Left forelimb (tissue), 1 donor: ENCODE data around the gene PCDHAC1.
"Not testable (repeated sequence)": the region's sequence is repeated elsewhere in the genome, so short reads cannot be mapped to it uniquely, and the experiment has no call there.

Experiments used
- DNase-seq: peaks from one replicate; pipeline ENCODE4 v3.0.0-alpha.2; 2018; ENCODE audit warnings: low spot score

The PCDHAC1 gene, protein sequence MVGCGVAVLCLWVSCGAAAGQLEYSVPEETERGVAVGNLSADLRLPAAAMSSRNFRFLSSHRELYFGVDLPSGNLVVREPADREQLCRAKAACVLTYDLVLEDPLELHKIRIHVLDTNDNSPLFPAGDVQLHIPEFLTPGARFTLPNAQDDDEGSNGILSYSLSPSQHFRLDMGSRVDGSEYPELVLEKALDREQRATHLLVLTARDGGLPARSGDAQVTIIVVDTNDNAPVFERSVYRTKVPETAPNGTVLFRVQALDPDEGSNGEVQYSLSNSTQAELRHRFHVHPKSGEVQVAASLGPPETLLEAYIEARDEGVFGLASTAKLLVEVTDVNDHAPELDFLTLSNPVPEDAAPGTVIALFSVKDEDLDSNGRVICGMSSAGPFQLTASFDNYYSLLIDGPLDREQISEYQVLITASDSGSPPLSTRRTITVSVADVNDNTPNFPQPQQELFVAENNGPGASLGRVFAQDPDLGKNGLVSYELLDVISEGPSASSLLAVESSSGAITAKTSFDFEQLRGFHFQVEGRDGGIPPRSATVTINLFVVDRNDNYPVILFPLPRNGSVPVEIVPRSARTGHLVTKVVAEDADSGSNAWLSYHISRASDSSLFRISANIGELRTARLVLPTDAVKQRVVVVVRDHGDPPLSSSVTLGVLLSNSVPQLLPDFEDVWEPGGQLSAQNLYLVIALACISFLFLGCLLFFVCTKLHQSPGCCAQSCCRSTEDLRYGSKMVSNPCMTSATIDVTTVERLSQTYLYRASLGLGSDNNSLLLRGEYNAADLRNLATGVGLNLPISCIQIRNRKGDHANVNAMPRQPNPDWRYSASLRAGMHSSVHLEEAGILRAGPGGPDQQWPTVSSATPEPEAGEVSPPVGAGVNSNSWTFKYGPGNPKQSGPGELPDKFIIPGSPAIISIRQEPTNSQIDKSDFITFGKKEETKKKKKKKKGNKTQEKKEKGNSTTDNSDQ

DNA sequence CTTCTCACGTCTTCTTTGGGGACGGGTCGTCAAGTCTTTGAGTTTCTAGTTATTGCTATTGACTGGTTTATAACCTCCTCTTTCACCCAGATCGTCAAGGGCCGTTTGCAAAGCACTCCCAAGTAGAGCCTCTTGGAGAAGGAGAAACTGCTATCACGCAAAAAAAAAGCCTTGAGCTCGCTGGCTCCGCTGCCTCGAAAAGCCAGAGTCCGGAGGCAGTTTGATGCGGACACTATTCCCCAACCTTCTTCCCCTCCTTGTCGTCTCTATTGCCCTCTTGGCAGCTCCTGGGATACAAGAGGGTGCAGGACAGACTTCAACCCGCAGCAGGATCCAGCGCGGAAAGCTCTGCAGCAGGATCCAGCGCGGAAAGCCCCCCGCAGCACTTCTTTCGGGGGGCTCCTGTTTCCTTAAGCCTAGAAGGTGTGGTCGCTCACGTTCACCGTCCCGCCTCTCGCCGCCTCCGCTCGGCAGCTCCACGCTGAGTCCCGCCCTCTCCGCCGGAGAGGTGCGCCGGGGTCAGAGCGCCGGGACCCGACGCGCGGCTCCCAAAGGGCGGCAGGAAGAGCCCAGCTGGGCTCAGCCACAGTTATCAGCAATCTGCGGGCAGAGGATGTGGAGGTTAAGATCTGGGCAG is at the start of gene PCDHAC1:
PCDHAC1 (plus strand) TSS at position 494 of the 637 bp plus-strand sequence. CDS start 594 bp downstream, outside the sequence.
- DNase-seq = no peak

DNA sequence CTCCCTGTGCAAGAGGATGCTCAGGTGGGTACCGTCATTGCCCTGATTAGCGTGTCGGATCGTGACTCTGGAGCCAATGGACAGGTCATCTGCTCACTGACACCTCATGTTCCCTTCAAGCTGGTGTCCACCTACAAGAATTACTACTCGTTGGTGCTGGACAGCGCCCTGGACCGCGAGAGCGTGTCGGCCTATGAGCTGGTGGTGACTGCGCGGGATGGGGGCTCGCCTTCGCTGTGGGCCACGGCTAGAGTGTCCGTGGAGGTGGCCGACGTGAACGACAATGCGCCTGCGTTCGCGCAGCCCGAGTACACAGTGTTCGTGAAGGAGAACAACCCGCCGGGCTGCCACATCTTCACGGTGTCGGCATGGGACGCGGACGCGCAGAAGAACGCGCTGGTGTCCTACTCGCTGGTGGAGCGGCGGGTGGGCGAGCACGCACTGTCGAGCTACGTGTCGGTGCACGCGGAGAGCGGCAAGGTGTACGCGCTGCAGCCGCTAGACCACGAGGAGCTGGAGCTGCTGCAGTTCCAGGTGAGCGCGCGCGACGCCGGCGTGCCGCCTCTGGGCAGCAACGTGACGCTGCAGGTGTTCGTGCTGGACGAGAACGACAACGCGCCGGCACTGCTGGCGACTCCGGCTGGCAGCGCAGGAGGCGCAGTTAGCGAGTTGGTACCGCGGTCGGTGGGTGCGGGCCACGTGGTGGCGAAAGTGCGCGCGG is 49.4 kb upstream of the PCDHAC1 start:
- DNase-seq = not testable (repeated sequence)

DNA sequence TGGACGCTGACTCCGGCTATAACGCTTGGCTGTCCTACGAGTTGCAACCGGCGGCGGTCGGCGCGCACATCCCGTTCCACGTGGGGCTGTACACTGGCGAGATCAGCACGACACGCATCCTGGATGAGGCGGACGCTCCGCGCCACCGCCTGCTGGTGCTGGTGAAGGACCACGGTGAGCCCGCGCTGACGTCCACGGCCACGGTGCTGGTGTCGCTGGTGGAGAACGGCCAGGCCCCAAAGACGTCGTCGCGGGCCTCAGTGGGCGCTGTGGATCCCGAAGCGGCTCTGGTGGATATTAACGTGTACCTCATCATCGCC is 48.9 kb upstream of the PCDHAC1 start:
- no peak for DNase-seq

DNA sequence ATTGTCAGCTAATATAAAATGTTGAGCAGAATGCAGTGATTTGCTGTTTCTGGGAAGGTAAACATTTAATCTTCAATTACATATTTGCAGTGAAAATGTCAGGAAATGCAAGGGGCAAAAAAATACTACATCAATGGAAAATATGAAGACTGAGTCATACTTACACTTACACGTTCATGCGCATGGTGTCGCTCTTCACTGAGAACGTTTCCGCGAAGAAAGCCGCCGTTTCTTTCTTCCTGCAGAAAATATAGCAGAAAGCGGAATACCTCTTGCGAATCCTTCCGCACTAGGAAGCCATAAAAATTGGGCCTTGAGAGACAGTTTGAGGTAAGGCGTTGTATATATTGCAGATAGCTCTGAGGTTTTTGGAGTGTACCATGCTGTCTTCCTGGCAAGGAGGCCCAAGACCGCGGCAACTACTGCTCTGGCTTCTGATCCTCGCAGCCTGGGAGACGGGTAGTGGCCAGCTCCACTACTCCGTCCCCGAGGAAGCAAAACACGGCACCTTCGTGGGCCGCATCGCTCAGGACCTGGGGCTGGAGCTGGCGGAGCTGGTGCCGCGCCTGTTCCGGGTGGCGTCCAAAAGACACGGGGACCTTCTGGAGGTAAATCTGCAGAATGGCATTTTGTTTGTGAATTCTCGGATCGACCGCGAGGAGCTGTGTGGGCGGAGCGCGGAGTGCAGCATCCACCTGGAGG is 44.1 kb upstream of the PCDHAC1 start, which contains the start of gene PCDHA13:
PCDHA13 (plus strand) TSS at position 236 of the 702 bp plus-strand sequence; CDS start at position 381, 145 bp downstream.
- no peak for DNase-seq

DNA sequence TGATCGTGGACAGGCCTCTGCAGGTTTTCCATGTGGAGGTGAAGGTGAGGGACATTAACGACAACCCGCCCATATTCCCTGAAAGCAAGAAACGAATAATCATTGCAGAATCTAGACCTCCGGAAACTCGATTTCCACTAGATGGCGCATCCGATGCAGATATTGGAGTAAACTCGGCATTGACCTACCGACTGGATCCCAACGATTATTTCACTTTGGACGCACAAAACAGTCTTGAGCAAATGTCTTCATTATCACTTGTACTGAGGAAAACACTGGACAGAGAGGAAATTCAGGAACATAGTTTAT is 43.6 kb upstream of the PCDHAC1 start:
- DNase-seq = no peak

DNA sequence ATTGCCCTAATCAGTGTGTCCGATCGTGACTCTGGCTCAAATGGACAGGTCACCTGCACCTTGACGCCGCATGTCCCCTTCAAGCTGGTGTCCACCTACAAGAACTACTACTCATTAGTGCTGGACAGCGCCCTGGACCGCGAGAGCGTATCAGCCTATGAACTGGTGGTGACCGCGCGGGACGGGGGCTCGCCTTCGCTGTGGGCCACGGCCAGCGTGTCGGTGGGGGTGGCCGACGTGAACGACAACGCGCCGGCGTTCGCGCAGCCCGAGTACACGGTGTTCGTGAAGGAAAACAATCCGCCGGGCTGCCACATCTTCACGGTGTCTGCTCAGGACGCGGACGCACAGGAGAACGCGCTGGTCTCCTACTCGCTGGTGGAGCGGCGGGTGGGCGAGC is 42.7 kb upstream of the PCDHAC1 start:
- no peak for DNase-seq

DNA sequence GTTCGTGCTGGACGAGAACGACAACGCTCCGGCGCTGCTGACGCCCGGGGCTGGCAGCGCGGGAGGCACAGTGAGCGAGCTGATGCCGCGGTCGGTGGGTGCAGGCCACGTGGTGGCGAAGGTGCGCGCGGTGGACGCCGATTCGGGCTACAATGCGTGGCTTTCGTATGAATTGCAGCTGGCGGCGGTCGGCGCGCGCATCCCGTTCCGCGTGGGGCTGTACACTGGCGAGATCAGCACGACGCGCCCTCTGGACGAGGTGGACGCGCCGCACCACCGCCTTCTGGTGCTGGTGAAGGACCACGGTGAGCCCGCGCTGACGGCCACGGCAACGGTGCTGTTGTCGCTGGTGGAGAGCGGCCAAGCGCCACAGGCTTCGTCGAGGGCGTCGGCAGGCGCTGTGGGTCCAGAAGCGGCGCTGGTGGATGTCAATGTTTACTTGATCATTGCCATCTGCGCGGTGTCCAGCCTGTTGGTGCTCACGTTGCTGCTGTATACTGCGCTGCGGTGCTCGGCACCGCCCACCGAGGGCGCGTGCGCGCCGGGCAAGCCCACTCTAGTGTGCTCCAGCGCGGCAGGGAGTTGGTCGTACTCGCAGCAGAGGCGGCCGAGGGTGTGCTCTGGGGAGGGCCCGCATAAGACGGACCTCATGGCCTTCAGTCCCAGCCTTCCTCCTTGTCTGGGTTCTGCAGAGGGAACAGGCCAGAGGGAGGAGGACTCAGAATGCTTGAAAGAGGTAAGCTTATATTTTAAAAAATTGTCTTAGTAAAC is 42.0 kb upstream of the PCDHAC1 start:
- DNase-seq = no peak

DNA sequence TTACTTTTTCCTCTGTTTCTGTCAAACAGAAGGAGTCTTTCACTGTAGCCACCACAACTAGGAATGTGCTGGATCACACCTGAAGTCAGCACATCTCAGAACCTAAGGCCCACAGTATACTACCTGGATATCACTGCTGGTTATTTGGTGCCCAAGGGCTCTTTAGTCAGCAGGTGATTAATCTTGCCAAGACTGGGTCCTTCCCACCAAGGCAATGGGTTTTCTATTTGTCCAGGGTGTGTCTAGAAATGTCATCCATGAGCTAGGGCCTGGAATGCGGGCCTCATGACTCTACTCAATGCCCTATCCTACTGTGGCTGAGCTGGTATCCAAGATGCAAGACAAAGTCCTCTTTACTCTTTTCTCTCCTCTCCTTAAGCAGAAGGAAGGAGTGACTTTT is 9.8 kb upstream of the PCDHAC1 start:
- no peak for DNase-seq

DNA sequence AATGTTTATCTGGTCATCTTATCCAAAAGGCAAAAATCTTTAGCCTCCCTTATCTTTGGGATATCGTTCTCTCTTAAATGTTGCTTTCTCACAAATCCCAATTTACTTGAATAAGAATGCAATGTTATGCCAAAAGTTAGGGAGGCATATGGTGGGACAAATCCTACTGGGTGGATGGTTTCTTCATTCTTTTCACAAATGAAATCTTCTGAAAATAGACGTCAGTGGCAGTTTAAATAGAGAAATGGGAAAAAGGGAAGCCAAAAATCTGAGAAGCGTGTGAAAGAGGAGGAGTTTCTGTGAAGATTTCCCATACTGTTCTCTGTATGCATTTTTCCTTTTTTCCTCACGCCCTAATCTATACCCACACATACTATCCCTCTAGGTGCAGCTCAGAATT is 2.5 kb upstream of the PCDHAC1 start:
- DNase-seq = no peak

DNA sequence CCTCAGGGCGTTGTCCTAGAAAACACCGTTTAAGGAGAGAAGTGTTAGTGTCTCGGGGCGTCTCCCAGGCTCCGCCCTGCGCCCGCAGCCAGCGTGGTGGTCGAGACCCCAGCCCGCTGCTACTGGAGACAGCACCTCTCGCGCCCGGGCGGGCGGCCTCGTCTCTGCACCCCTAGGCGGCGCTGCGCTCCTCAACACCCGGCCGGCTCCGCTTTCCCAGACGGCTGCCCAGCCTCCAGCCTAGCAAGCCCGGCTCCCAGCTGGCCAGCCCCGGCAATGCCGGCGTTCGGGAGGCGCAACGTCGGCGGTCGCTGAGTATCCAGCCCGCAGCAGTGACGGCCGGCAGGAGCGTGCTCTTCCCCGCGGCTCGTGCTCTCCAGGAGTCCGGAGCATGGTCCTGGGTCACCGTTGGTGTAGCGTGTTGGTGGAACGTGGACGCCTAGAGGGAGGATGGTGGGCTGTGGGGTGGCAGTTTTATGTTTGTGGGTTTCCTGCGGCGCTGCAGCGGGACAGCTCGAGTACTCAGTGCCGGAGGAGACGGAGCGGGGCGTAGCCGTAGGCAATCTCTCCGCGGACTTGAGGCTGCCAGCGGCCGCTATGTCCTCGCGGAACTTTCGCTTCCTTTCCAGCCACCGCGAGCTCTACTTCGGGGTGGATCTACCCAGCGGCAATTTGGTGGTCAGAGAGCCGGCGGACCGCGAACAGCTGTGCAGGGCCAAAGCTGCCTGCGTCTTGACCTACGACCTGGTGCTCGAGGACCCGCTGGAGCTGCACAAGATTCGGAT is 536 bp downstream of the PCDHAC1 start:
- peak; percentile 84 for DNase-seq

DNA sequence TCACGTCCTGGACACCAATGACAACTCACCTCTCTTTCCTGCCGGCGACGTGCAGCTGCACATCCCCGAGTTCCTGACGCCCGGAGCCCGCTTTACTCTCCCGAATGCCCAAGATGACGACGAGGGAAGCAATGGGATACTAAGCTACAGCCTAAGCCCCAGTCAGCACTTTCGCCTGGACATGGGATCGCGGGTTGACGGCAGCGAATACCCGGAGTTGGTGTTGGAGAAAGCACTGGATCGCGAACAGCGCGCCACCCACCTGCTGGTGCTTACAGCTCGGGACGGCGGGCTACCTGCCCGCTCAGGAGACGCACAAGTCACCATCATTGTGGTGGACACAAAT is 1.1 kb downstream of the PCDHAC1 start:
- no peak for DNase-seq

DNA sequence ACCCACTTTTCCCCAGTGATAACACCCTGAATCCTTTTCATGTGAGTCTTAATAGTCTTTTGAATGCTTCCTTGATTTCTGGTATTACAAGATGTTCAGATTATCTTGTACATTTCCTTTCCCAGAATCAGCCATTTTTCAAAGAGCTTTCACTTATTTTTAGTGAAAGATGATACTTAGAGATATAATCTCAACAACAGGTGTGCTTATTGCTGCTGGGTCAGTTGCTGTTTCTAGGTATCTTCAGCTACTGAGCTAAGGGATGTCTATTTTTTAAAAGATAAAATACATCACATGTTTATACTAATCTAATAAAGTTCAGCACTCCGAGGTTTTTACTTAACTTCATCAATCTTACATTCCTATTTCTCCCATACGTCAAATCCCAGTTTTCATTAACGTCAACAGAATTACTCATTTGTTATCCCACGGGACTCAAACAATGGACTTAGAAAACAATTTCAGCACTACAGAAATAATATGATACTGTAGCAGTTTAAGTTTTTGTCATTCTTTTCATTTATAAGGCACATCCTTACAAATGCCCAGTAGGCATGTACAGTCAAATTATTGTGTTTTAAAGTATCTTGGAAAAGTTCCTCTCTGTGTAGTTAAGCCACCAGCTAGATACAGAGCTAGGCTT is 9.0 kb downstream of the PCDHAC1 start:
- DNase-seq = no peak

DNA sequence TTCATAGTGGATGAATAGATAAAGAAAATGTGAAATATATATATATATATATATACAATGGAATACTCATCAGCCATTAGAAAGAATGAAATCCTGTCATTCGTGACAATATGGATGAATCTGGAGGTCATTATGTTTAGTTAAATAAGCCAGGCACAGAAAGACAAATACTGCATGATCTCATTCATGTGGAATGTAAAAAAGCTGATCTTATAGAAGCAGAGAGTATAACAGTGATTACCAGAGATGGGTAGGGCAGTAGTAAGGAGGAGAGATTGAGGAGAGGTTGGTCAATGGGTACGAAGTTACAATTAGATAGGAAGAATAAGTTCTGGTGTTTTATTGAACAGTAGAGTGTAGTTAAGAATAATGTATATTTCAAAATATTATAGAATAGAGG is 20.5 kb downstream of the PCDHAC1 start:
- DNase-seq = no peak

DNA sequence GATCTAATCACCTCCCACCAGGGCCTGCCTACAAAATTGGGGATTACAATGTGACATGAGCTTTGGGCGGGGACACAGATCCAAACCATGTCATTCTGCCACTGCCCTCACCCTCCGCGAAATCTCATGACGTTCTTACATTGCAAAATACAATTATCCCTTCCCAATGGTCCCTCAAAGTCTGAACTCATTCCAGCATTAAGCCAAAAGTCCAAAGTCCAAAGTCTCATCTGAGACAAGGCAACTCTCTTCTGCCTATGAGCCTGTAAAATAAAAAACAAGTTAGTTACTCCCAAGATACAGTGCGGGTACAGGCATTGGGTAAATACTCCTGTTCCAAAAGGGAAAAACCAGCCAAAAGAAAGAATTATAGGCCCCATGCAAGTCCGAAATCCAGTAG is 25.5 kb downstream of the PCDHAC1 start:
- DNase-seq = no peak

DNA sequence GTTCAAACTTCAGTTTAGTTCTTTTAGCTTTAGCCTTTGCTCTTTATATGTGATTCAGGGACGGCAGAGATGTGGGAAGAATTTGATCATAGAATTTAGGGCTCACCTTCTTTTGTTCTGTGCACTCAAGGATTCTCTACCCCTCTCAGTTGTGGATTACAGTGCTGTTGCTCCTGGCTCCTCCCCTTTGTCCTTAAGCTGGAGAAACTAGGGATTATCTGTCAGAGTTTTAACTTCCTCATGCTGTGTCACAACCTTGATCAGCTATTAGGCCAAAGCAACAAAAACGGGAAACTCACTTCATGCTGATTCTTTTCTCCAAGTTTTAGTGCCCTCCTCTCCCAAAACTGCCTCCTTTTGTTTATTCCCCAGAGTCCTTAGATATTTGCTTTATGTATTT is 27.1 kb downstream of the PCDHAC1 start:
- no peak for DNase-seq

DNA sequence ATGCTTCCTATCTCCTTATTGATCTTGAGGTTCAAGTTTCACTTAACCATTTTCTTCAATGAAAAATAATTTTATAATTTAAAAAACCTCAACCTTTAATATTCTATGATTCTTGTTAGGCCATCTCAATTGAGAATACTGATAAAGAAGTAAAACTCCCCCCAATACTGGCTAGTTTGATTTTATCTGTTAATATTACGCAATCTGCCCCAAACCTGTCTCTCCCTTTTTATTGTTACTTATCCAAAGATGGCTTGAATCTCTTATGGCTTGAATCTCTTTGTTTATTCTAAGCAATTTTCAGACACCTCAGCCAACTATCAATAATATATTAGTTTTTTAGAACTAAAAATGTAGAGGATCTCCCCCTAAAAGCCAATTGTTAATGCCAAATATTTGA is 36.1 kb downstream of the PCDHAC1 start:
- no peak for DNase-seq

DNA sequence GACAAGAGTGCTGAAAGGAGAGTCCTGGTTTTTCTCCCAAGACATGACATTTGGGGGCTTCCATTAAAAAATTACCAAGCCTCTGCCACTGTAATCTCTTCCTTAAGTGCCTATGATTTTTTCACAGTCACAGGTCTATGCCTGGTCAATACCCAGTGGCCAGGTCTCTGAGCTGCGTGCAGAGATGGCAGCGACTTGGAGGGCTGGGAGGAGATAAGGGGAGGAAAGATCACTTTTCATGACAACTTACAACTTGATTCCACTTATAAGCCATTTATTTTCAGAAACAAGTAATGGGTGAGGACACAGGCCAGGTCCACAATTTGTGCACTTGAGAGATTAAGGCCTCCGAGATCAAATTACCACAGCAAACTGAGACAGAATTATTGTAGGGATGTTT is 38.3 kb downstream of the PCDHAC1 start:
- DNase-seq = no peak

DNA sequence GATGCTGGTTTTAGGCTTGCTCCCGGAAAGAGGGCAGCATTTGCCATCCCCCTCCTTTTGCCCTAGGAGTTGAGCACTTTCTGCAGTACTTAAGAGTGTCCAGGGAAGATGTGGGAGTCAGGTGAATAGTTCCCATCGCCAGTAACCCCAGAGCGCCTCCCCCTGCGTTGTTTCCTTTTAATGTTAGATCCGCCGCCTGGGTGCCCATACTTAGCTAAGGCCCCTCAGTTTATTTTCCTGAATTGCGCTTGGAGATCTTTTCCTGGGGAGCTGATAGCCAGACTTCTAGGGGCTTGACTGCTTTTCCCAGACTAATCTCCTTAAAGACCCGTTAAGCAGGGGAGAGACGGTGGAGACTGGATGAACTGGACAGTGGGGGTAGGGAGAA is 39.8 kb downstream of the PCDHAC1 start:
- no peak for DNase-seq
